Aorta (tissue), 5 donors: Measurements from ENCODE around the gene TTLL11. TPM values are rescaled to one million over a fixed set of nuclear protein-coding genes. Genes with fewer than 3 reads are reported as not detected.

ENCODE experiments used
- ATAC-seq: fragments of 200-7000 bp; cut with Tn5 transposase; one replicate; pipeline ENCODE4 v1.9.1; 2022; ENCODE audit warnings: moderate library complexity; ENCODE audit not compliant: low FRiP score
- DNase-seq, 2 donors: peaks; one replicate each; pipeline ENCODE4 v3.0.0-alpha.2; 2020
- H3K27ac ChIP-seq, 2 donors: one replicate each; pipeline ENCODE4 v1.5.1; 2013; ENCODE audit warnings: low read length in 2 of 2, mild to moderate bottlenecking in 2 of 2, moderate library complexity in 2 of 2, control low read depth in 1 of 2, inconsistent platforms in 1 of 2, low read depth in 1 of 2
- H3K27me3 ChIP-seq, 2 donors: one replicate each; pipeline ENCODE4 v1.6.1; 2013; ENCODE audit warnings: control low read depth in 1 of 2, low read length in 1 of 2, mild to moderate bottlenecking in 1 of 2, moderate library complexity in 1 of 2; ENCODE audit not compliant: insufficient read depth in 2 of 2, control insufficient read depth in 1 of 2
- H3K36me3 ChIP-seq, 2 donors: one replicate each; pipeline ENCODE4 v1.6.1; 2013; ENCODE audit warnings: control low read depth in 1 of 2, low read length in 1 of 2, mild to moderate bottlenecking in 1 of 2; ENCODE audit not compliant: insufficient read depth in 2 of 2, control insufficient read depth in 1 of 2
- H3K4me1 ChIP-seq, 2 donors: one replicate each; pipeline ENCODE4 v1.6.1; 2013; ENCODE audit warnings: low read length in 2 of 2, control low read depth in 1 of 2, mild to moderate bottlenecking in 1 of 2, moderate library complexity in 1 of 2; ENCODE audit not compliant: insufficient read depth in 2 of 2, control insufficient read depth in 1 of 2
- H3K4me3 ChIP-seq, 2 donors: one replicate each; pipeline ENCODE4 v1.5.1; 2013; ENCODE audit warnings: low read length in 2 of 2, control low read depth in 1 of 2, mild to moderate bottlenecking in 1 of 2
- H3K9me3 ChIP-seq: one replicate; pipeline ENCODE4 v1.6.1; 2013; ENCODE audit warnings: mild to moderate bottlenecking, low read length; ENCODE audit not compliant: control insufficient read depth
- WGBS, 2 donors: extraction: QIAGEN DNeasy Blood & Tissue Kit; methylation state at CpG; one replicate each; pipeline ENCODE4 v1.1.7; 2013; 5-methylcytosine and 5-hydroxymethylcytosine counted together
- intact Hi-C, 2 donors: fragments of 100-400 bp; cut with DNase I; formaldehyde crosslinking; loops; one replicate each; pipeline versions ENCODE4 v1.14.2 to v1.15.0; 2022
- polyA plus RNA-seq, 2 donors: library from polyadenylated mRNA; stranded (reverse); fragments of 200-250 nt; gene quantifications; one replicate each; pipeline ENCODE4 v1.2.3, GENCODE V29; 2013
- total RNA-seq, 2 donors: library from RNA; stranded (reverse); fragmentation: NEBNext Ultra II Directional; extraction: Animal tissue kit (Norgen Biotek cat#: 25700); gene quantifications; one replicate each; pipeline ENCODE4 v1.2.1, GENCODE V29; 2021
- donor health status: healthy with polysubstance abuse.
- donor health status: Bipolar disorder and iron deficiency.
- donor health status: DM: no; HTN: no; CAD: no.
- donor health status: DM: no; HTN: no; CAD: no.
- donor health status: DM: yes; HTN: yes; CAD: no.

Gene TTLL11
- total and polyA plus RNA-seq, 4 donors: 7.7 to 31.4 (median 18.3) TPM

- peaks cover 8 to 22% of the 10 kb centered on the region in 2 donors for H3K4me1 ChIP-seq
Measured at GRCh38 chr9:122091682-122092592, 1.2 kb downstream of the TTLL11 start.

GRCh38 chr9:122090981-122091380, 2.1 kb downstream of the TTLL11 start:
- intact Hi-C loops: no loop called here
- peak overlapping the region; percentile 29 to 92 for H3K4me3 ChIP-seq
- 28 to 39% methylated on average over 5 of the region's 5 CpGs for WGBS, 2 donors
- H3K4me1 ChIP-seq: peaks cover 8 to 26% of the 10 kb centered on the region in 2 donors
- H3K27ac ChIP-seq: peak overlapping the region; percentile 23 to 69
- DNase-seq: no peak
- ATAC-seq: no peak
- no peaks in the 10 kb centered on the region for H3K27me3 ChIP-seq
- no peaks in the 10 kb centered on the region for H3K9me3 ChIP-seq
- no peaks in the 10 kb centered on the region for H3K36me3 ChIP-seq

More at GRCh38 chr9:122091682-122092592, 1.2 kb downstream of the TTLL11 start:
- DNase-seq (no peak), ATAC-seq (no peak)
- Histone ChIP-seq H3K4me3 (peak overlapping the region; percentile 30 to 92), H3K36me3 (no peaks in the 10 kb centered on the region), H3K9me3 (no peaks in the 10 kb centered on the region), H3K27ac (peak overlapping the region in 1 of 2 donors; percentile 17), H3K27me3 (no peaks in the 10 kb centered on the region)
- intact Hi-C loops: no loop called here
- 12% methylated on average over 8 to 11 of the region's 11 CpGs for WGBS, 2 donors

- Histone ChIP-seq H3K27me3 (no peaks in the 10 kb centered on the region), H3K4me1 (peaks cover 8 to 26% of the 10 kb centered on the region in 2 donors), H3K27ac (no peak overlapping the region), H3K9me3 (no peaks in the 10 kb centered on the region), H3K4me3 (no peak overlapping the region), H3K36me3 (no peaks in the 10 kb centered on the region)
- intact Hi-C loops: no loop called here
- 83 to 85% methylated on average over 9 of the region's 9 CpGs for WGBS, 2 donors
- DNase-seq: no peak
- ATAC-seq: no peak
Measured at GRCh38 chr9:122090287-122090883, 2.7 kb downstream of the TTLL11 start.

- H3K27me3 ChIP-seq: no peaks in the 10 kb centered on the region
- no peak overlapping the region for H3K4me3 ChIP-seq
- intact Hi-C loops: loop anchor here (2.0 to 10.0 kb wide), 2 partner anchors 68 to 956 kb away; no protein-coding TSS in a partner anchor
- H3K9me3 ChIP-seq: no peaks in the 10 kb centered on the region
- DNase-seq (no peak), ATAC-seq (no peak)
- H3K36me3 ChIP-seq: no peaks in the 10 kb centered on the region
- WGBS, 2 donors: 10 to 11% methylated on average over 4 of the region's 4 CpGs
- H3K4me1 ChIP-seq: peaks cover 10 to 26% of the 10 kb centered on the region in 2 donors
- H3K27ac ChIP-seq: peak overlapping the region in 1 of 2 donors; percentile 66
Measured at GRCh38 chr9:122088880-122089706, 4.0 kb downstream of the TTLL11 start.

GRCh38 chr9:122087406-122088200, 5.5 kb downstream of the TTLL11 start:
- H3K4me3 ChIP-seq: no peak overlapping the region
- H3K4me1 ChIP-seq: peaks cover 10 to 26% of the 10 kb centered on the region in 2 donors
- no peaks in the 10 kb centered on the region for H3K9me3 ChIP-seq
- H3K27me3 ChIP-seq: no peaks in the 10 kb centered on the region
- H3K27ac ChIP-seq: peak overlapping the region; percentile 90 to 96
- peak; percentile 65 for ATAC-seq
- 24 to 31% methylated on average over 8 of the region's 8 CpGs for WGBS, 2 donors
- H3K36me3 ChIP-seq: no peaks in the 10 kb centered on the region
- DNase-seq: peak in 1 of 2 donors; percentile 71
- intact Hi-C loops: loop anchor here (2.0 to 10.0 kb wide), 2 partner anchors 67 to 957 kb away; no protein-coding TSS in a partner anchor

- Histone ChIP-seq H3K9me3 (no peaks in the 10 kb centered on the region), H3K27ac (peak overlapping the region in 1 of 2 donors; percentile 57), H3K27me3 (no peaks in the 10 kb centered on the region), H3K4me1 (peaks cover 10 to 26% of the 10 kb centered on the region in 2 donors), H3K4me3 (no peak overlapping the region), H3K36me3 (no peaks in the 10 kb centered on the region)
- 74 to 87% methylated on average over 1 of the region's 1 CpG for WGBS, 2 donors
- DNase-seq: no peak
- no peak for ATAC-seq
- intact Hi-C loops: loop anchor here in 1 of 2 donors (10.0 kb wide), 1 partner anchor 958 kb away; no protein-coding TSS in a partner anchor
Measured at GRCh38 chr9:122086873-122087272, 6.2 kb downstream of the TTLL11 start.

GRCh38 chr9:122085260-122085659, 7.8 kb downstream of the TTLL11 start:
- DNase-seq (no peak), ATAC-seq (no peak)
- Histone ChIP-seq H3K27ac (no peak overlapping the region), H3K36me3 (no peaks in the 10 kb centered on the region), H3K4me1 (peaks cover 15 to 16% of the 10 kb centered on the region in 2 donors), H3K4me3 (no peak overlapping the region), H3K27me3 (no peaks in the 10 kb centered on the region), H3K9me3 (no peaks in the 10 kb centered on the region)
- intact Hi-C loops: loop anchor here in 1 of 2 donors (10.0 kb wide), 1 partner anchor 960 kb away; no protein-coding TSS in a partner anchor
- WGBS, 2 donors: 94 to 97% methylated on average over 1 of the region's 1 CpG
